CD4-positive, alpha-beta T cell treated with Interleukin-4 for 1 hour (primary cell): ENCODE measurements around the gene RRBP1.
"Not testable (repeated sequence)": the region's sequence is repeated elsewhere in the genome, so short reads cannot be mapped to it uniquely, and the experiment has no call there.

Experiments used
- DNase-seq, 2 donors: peaks; one replicate each; pipeline ENCODE4 v3.0.0-alpha.2; 2020 to 2022

Gene RRBP1

GRCh38 chr20:17707951-17708350 lies 25.9 kb upstream of the RRBP1 start:
- not testable (repeated sequence) for DNase-seq

DNA sequence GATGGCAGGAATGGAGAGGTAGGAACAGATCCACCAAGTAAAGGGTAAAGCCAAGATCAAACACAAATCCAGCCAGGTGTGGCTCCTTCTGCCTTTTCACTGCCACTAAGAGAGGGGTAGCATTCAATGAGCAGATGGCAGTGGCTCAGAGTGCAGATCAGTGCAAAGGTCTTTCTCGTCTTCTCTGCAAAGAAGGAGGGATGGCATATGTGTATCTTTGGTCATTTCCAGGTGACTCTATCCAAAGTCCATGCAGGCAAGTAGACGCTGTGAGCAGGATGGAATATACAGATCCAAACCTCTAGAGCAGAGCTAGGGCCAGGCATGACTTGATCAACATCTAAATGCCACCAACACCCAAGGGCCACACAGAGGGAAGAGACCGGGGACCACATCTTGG lies 24.6 kb upstream of the RRBP1 start:
- no peak for DNase-seq

- no peak for DNase-seq
These were observed 23.9 kb upstream of the RRBP1 start for GRCh38 chr20:17705916-17706315.

DNA sequence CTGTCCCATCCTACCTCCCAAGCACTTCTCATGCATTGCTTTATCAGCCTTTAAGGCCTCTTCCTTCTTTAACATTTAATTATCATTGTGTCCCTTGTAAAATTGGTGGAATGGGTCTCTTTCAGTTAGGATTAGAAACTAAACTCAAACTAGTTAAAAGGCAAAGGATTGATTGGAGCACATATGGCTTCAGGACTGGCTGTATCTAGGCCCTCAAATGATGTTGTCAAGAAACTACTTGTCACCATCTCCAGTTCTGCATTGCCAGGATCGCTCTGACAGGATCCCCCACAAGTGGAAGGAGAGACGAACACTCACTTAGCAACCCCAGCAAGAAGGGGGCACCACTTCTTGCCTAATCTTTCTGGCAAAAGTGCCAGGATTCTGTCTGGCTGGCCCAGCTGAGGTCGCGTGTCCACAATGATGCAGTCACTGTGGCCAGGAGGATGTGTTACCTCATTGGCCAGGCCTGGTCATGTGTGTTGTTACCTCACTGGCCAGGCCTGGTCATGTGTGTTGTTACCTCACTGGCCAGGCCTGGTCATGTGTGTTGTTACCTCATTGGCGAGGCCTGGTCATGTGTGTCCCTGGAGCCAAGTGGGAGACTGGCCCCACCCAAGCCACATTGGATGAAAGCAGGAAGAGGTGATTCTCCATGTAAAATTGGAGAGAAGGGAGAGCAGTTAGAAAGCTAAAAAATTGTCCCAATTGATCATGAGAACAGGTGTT lies 22.7 kb upstream of the RRBP1 start:
- no peak for DNase-seq

DNA sequence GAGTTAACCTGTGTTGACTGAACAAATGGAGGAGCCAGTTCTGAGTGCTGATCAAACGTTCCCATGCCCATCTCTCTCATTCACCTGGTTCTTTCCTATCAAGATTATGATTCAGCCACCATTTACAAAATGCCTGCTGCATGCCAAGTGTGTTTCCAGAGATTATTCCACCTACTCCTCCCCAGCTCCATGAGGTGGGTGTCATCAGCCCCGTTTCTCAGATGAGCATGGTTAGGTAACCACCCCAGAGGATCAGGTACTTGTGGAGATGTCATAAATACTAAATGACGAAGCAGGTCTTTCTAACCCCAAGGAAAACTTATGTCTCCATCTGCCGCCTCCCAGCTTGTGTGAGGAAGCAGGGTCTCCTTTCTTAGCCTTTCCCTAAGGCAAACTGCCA lies 19.8 kb upstream of the RRBP1 start:
- DNase-seq: no peak

GRCh38 chr20:17700637-17701036 lies 18.6 kb upstream of the RRBP1 start:
- DNase-seq: no peak

DNA sequence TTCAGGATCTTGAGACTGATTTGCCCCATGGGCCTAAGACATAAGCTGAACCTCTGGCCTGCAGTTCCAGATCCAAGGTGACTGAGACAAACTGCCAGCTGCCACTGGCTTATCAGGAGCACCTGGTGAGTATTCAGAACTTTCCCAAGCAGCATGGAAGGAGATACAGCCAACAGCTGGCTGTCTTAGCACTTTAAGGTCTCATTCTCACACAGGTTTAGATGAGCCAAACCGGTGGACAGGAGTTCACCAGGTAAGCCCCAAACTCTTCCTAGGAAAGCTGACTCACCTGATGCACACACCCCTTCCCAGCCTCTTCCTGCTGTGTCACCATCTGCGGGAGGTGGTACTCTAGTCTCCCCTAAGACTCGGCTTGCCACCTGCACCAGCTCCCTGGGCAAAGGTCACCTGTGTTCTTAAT lies 17.9 kb upstream of the RRBP1 start, which contains the start of gene BANF2:
BANF2 (plus strand) TSS at position 36 of the 421 bp plus-strand sequence. CDS start 25,060 bp downstream, outside the sequence.
- DNase-seq: no peak

DNA sequence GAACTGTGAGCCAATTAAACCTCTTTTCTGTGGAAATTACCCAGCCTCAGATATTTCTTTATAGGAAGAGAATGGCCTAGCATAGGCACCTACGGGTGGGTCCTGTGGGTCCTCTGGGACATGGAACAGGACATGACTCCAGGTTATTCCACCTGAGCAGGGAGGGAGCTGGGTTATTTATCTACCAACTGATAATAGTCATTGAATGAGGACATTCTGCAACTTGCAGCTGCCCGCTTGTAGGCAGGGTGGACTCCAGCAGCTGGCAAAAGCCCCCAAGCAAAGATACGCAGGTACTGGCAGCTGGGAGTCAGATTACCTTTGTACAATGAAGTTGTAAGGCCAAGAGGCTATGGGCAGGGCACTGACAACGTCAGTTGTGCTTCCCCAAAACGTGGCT lies 16.3 kb upstream of the RRBP1 start:
- DNase-seq: no peak

DNA sequence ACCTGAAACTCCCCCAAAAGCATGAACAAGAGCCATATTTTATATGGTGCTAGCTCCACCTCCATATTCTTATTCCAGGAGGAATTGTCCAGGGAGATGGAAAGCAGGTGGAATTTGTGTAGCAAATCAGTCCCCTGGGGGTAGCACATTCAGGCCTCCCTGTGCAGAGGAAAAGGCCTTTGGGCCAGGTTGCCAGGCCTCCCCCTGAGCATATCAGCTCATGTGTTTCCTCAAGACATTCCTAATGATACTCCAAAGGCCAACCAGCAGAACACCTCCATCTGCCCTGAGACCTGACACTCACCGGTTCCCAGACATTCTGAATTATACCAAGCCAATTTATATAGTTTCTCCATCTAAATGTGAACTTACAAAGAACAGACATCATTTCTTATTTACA lies 15.1 kb upstream of the RRBP1 start:
- DNase-seq: no peak

DNA sequence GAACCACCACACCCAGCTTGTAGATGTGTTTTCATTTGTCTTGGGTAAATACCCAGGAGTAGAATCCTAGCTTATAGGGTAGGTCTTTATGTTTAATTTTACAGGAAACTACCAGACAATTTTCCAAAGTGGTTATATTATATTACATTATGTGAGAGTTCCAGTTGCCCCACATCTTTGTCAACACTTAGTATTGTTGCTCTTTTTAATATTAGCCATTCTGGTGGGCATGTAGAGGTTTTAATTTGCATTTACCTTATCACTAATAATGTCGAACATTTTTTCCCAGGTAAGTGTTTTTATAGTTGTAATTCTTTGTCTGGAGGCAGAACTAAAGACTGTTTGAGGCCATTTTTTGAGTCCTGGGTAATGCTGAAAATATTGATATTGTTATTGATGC lies 14.2 kb upstream of the RRBP1 start:
- DNase-seq: no peak

DNA sequence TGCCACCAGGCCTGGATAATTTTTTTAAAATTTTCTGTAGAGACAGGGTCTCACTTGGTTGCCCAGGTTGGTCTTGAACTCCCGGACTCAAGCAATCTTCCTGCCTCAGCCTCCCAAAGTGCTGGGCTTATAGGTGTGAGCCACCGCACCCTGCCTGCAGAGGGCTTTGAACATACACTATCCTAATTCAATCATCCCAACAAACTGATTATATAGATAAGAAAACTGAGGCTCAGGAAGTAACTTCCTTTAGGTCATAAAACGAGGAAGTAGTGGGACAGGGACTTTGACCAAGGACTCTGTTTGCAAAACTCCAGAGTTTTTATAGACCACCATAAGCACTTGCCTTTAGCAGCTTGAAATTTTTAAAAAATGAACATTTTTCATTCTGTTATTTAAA lies 12.7 kb upstream of the RRBP1 start:
- no peak for DNase-seq

GRCh38 chr20:17693444-17694001 lies 11.5 kb upstream of the RRBP1 start:
- no peak for DNase-seq

DNA sequence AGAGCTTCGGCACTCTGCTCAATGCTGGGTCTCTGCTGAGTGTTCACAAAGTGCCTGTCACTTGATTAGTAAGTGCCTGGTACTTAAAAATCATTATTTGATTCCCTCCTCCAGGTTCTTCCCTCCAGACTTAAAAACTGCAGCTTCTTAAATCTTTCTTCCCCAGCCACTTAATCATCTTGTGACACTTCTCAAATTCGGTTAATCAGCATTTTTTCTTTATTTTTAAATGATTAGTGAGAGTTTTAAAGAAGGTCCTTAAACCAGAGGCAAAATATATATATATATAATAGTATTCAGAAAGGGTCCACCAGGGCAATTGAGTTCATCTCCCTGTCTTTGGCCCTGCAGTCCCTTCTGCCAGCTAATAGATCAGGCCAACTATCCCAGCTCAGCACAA lies 9.7 kb upstream of the RRBP1 start:
- no peak for DNase-seq

- DNase-seq: no peak
These were observed 8.1 kb upstream of the RRBP1 start for GRCh38 chr20:17690144-17690543.

- no peak for DNase-seq
These were observed 6.9 kb upstream of the RRBP1 start for GRCh38 chr20:17688965-17689364.

GRCh38 chr20:17687800-17688199 lies 5.8 kb upstream of the RRBP1 start:
- no peak for DNase-seq

GRCh38 chr20:17685168-17685567 lies 3.1 kb upstream of the RRBP1 start:
- no peak for DNase-seq

GRCh38 chr20:17684077-17684888 lies 2.2 kb upstream of the RRBP1 start:
- no peak for DNase-seq

DNA sequence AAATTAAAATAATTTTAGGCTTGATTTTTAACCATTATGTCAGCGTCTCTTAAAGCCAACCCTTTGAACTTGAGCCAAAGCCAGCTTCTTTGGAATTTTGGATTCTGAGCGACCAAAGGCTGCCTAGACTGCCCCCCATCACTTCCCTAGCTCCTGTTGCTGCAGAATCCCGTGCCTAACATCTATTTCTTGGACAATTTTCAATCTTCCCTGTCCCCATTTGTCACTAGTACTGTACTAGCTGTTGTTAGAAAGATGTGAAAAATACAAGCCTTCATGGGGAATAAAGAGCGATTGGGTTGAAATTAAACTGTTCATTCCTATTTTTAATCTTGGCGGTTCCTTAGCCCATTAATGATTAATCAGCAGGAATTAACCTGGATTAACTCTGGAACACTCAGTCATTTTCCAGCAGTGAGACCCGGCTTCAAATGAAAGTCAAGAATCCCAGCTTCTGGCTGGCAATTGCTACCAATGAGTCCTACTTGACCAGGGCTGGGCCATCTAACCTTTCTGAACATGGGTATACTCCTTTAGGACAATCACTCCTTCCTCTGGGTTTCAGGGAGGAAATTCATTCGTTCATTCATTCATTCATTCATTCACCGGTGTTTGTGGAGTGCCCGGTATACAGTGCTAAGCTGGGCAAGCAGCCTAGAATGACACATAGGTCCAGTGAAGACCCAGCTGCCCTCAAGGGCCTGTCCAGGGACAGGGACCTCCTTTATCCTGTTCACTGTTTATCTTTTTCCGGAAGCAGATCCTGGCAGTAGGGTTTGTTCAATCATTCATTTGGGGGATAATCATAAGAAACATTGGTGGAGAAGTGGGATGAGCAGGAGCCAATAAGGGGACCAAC lies 1.4 kb upstream of the RRBP1 start:
- DNase-seq: no peak

GRCh38 chr20:17682889-17683198 lies 802 bp upstream of the RRBP1 start:
- no peak for DNase-seq

GRCh38 chr20:17681726-17682102 lies 328 bp downstream of the RRBP1 start:
- DNase-seq: no peak

DNA sequence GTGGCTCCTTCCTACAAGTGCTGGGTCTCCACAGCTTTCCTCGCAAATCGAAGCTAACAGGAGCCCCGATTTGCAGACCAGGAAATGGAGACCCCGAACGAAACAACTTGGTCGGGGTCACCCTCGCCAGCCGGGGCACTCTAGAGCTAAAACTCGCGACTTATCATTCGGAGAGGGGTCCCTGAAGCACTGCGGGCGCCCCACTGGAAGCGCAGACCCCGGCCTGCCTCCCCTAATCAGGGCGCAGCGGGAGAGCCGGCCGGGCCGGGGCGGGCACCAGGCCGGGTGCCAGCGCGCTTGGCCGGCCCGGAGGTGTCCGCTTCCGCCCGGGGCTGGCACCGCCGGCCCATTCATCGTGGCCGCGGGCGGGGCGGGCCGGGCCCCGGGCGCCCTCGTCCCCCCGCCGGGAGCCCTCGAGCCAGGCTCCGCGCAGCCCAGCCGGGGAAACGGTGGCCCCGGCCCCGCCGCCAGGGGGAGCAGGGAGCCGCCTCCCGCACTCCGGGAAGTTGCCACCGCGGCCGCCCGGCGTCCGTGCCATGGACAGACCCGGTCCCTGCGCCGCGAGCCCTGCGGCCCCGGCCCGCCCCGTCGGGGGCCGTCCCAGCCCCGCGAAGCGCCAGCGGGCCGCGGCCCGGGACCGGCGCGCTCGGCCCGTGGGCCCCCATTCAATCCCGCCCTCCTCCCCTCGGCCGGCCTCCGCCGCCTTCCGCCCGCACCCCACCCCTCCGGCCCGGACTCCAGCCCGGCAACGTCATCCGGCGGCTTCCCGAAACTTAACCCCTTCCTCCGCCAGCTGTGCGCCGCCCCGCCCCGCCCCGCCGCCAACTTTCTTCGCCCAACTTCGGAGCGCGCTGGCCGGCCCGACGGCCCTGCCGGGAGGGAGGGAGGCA lies 961 bp downstream of the RRBP1 start:
- peak; percentile 73 to 76 for DNase-seq
